ENCODE data around the gene SLAMF8. TPM values are rescaled to one million over a fixed set of nuclear protein-coding genes. Genes with fewer than 3 reads are reported as not detected.

The SLAMF8 gene
- total RNA-seq, 4 donors from 2014 or later: 3.1 to 7.8 (median 5.2) TPM

- DNase-seq (ENCODE audit: low spot score in 2 of 2): no peak
- WGBS, 2 donors: 14 to 40% methylated on average over 7 of the region's 7 CpGs
- intact Hi-C loops (cut with DNase I; ENCODE audit: low total_unique reads): no loop called here
These were observed 3.3 kb upstream of the SLAMF8 start for GRCh38 chr1:159823406-159823805.

GRCh38 chr1:159825564-159825963, 1.1 kb upstream of the SLAMF8 start:
- no peak overlapping the region for H3K4me3 ChIP-seq (ENCODE audit: low read depth, poor library complexity, severe bottlenecking)
- no peak for DNase-seq (ENCODE audit: low spot score in 2 of 2)
- TF ChIP-seq POLR2A (IDR thresholded peaks at IDR 0.05): no peak
- no peak for TF ChIP-seq CTCF (IDR thresholded peaks at IDR 0.05)
- intact Hi-C loops (cut with DNase I; ENCODE audit: low total_unique reads): no loop called here
- 47 to 65% methylated on average over 3 of the region's 3 CpGs for WGBS, 2 donors

More at GRCh38 chr1:159823406-159823805, 3.3 kb upstream of the SLAMF8 start:
- TF ChIP-seq POLR2A (IDR thresholded peaks at IDR 0.05): no peak
- TF ChIP-seq CTCF (IDR thresholded peaks at IDR 0.05): no peak
- H3K4me3 ChIP-seq (ENCODE audit: low read depth, poor library complexity, severe bottlenecking): no peak overlapping the region

- 86 to 87% methylated on average over 6 of the region's 6 CpGs for WGBS, 2 donors
- TF ChIP-seq CTCF (IDR thresholded peaks at IDR 0.05): no peak
- TF ChIP-seq POLR2A (IDR thresholded peaks at IDR 0.05): no peak
- H3K4me3 ChIP-seq (ENCODE audit: low read depth, poor library complexity, severe bottlenecking): no peak overlapping the region
- DNase-seq (ENCODE audit: low spot score in 2 of 2): no peak
- intact Hi-C loops (cut with DNase I; ENCODE audit: low total_unique reads): no loop called here
These were observed 423 bp downstream of the SLAMF8 start for GRCh38 chr1:159827102-159827490.

- no peak for DNase-seq (ENCODE audit: low spot score in 2 of 2)
- H3K4me3 ChIP-seq (ENCODE audit: low read depth, poor library complexity, severe bottlenecking): no peak overlapping the region
- no peak for TF ChIP-seq POLR2A (IDR thresholded peaks at IDR 0.05)
- no peak for TF ChIP-seq CTCF (IDR thresholded peaks at IDR 0.05)
- 87 to 92% methylated on average over 3 of the region's 3 CpGs for WGBS, 2 donors
- intact Hi-C loops (cut with DNase I; ENCODE audit: low total_unique reads): no loop called here
These were observed 876 bp downstream of the SLAMF8 start for GRCh38 chr1:159827549-159827948.

GRCh38 chr1:159828176-159828575, 1.5 kb downstream of the SLAMF8 start:
- TF ChIP-seq CTCF (IDR thresholded peaks at IDR 0.05): no peak
- no peak for TF ChIP-seq POLR2A (IDR thresholded peaks at IDR 0.05)
- no peak for DNase-seq (ENCODE audit: low spot score in 2 of 2)
- intact Hi-C loops (cut with DNase I; ENCODE audit: low total_unique reads): no loop called here
- no peak overlapping the region for H3K4me3 ChIP-seq (ENCODE audit: low read depth, poor library complexity, severe bottlenecking)
- 43 to 86% methylated on average over 3 of the region's 3 CpGs for WGBS, 2 donors

GRCh38 chr1:159828581-159829272, 2.1 kb downstream of the SLAMF8 start:
- no peak for TF ChIP-seq CTCF (IDR thresholded peaks at IDR 0.05)
- TF ChIP-seq POLR2A (IDR thresholded peaks at IDR 0.05): no peak
- intact Hi-C loops (cut with DNase I; ENCODE audit: low total_unique reads): no loop called here
- WGBS, 2 donors: 87% methylated on average over 11 of the region's 11 CpGs
- no peak for DNase-seq (ENCODE audit: low spot score in 2 of 2)
- H3K4me3 ChIP-seq (ENCODE audit: low read depth, poor library complexity, severe bottlenecking): no peak overlapping the region
